ENCODE data around the gene CLNK. TPM values are rescaled to one million over a fixed set of nuclear protein-coding genes. Genes with fewer than 3 reads are reported as not detected.

Gene CLNK
- total RNA-seq, 2 donors from 2014 or later: 0.16 TPM; not detected in 1

- no peaks in the 10 kb centered on the region for H3K36me3 ChIP-seq
- H3K27ac ChIP-seq: no peak overlapping the region
- no peak overlapping the region for H3K9ac ChIP-seq (ENCODE audit: low read depth in 2 of 2, low read length in 2 of 2)
- H3K4me1 ChIP-seq: no peaks in the 10 kb centered on the region
- intact Hi-C loops (cut with DNase I): no loop called here
- TF ChIP-seq CTCF (IDR thresholded peaks at IDR 0.05): no peak
- no peaks in the 10 kb centered on the region for H3K9me3 ChIP-seq
- no peak for DNase-seq
- H3K4me3 ChIP-seq: no peak overlapping the region
- H3K27me3 ChIP-seq: no peaks in the 10 kb centered on the region
Observed at GRCh38 chr4:10667701-10668326, 16.8 kb downstream of the CLNK start.

DNA sequence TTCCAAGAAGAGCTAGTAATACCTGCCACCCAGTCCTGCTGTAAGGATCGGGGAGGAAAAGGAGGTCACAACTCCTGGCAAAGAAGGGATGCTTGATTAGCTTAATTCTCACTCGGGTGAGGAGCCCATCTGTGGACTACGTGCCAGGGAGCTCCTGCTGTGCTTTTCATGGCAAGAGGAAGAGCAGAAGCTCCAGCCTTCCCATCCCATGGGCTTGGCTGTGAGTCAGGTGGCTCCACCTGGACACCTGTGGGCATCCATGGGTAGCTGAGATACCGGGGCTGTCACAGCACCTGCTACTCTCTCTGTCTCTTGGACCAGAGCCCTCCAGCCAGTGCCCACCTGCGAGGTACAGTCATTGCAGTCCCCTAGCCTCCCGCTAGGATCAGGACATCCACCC is 18.0 kb downstream of the CLNK start:
- intact Hi-C loops (cut with DNase I): no loop called here
- TF ChIP-seq CTCF (IDR thresholded peaks at IDR 0.05): no peak
- Histone ChIP-seq H3K27ac (no peak overlapping the region), H3K9ac (ENCODE audit: low read depth in 2 of 2, low read length in 2 of 2) (no peak overlapping the region), H3K9me3 (no peaks in the 10 kb centered on the region), H3K36me3 (no peaks in the 10 kb centered on the region), H3K4me3 (no peak overlapping the region), H3K4me1 (no peaks in the 10 kb centered on the region), H3K27me3 (no peaks in the 10 kb centered on the region)
- DNase-seq: no peak

- intact Hi-C loops (cut with DNase I): no loop called here
- no peak overlapping the region for H3K9ac ChIP-seq (ENCODE audit: low read depth in 2 of 2, low read length in 2 of 2)
- H3K36me3 ChIP-seq: no peaks in the 10 kb centered on the region
- no peaks in the 10 kb centered on the region for H3K4me1 ChIP-seq
- H3K27me3 ChIP-seq: no peaks in the 10 kb centered on the region
- DNase-seq: no peak
- TF ChIP-seq CTCF (IDR thresholded peaks at IDR 0.05): no peak
- H3K9me3 ChIP-seq: no peaks in the 10 kb centered on the region
- H3K27ac ChIP-seq: no peak overlapping the region
- no peak overlapping the region for H3K4me3 ChIP-seq
Observed at GRCh38 chr4:10664408-10664807, 20.2 kb downstream of the CLNK start.

DNA sequence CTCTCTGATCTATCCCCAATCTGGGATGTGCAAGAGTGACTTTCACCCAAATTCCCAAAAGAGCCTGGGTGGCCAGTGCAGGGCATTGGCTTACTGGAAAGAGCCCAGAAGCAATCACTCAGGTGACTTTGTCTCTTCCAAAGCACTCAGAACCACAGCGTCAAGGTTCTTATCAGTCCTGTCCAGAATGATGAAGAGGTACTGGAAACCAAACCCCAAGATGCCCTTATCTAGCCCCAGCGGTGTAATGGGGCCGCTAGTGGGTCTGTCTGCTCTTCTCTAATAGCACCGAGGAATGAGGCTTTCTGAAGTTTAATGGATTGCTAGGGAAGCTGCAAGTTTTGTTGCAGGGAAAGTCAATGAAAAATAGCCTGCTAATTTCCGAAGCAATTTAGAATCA is 21.6 kb downstream of the CLNK start:
- no peak for DNase-seq
- TF ChIP-seq CTCF (IDR thresholded peaks at IDR 0.05): no peak
- H3K4me1 ChIP-seq: no peaks in the 10 kb centered on the region
- no peak overlapping the region for H3K27ac ChIP-seq
- intact Hi-C loops (cut with DNase I): no loop called here
- no peaks in the 10 kb centered on the region for H3K27me3 ChIP-seq
- H3K36me3 ChIP-seq: no peaks in the 10 kb centered on the region
- H3K9ac ChIP-seq (ENCODE audit: low read depth in 2 of 2, low read length in 2 of 2): no peak overlapping the region
- no peaks in the 10 kb centered on the region for H3K9me3 ChIP-seq
- no peak overlapping the region for H3K4me3 ChIP-seq

GRCh38 chr4:10661047-10661446 is 23.5 kb downstream of the CLNK start:
- H3K27ac ChIP-seq: no peak overlapping the region
- H3K9ac ChIP-seq (ENCODE audit: low read depth in 2 of 2, low read length in 2 of 2): no peak overlapping the region
- H3K27me3 ChIP-seq: no peaks in the 10 kb centered on the region
- intact Hi-C loops (cut with DNase I): no loop called here
- H3K4me1 ChIP-seq: peaks cover 6% of the 10 kb centered on the region
- H3K4me3 ChIP-seq: no peak overlapping the region
- no peaks in the 10 kb centered on the region for H3K9me3 ChIP-seq
- no peak for DNase-seq
- no peaks in the 10 kb centered on the region for H3K36me3 ChIP-seq
- no peak for TF ChIP-seq CTCF (IDR thresholded peaks at IDR 0.05)

Measured in colonic mucosa (tissue), 4 donors.